Measurements from ENCODE around the gene PPP2R5E. TPM values are rescaled to one million over a fixed set of nuclear protein-coding genes. Genes with fewer than 3 reads are reported as not detected.
"Not testable (repeated sequence)": the region's sequence is repeated elsewhere in the genome, so short reads cannot be mapped to it uniquely, and the experiment has no call there.

The PPP2R5E gene
- total RNA-seq (2014; rRNA removed; shearing (Covaris generic)): 5.2 and 5.4 TPM in 2 replicates

- DNase-seq (ENCODE audit: low spot score): peak; percentile 95
Observed at GRCh38 chr14:63543000-63543825, at the start of gene PPP2R5E. Gene PPP2R5E, minus strand, starts transcription at chr14:63543377. Its CDS starts 3,692 bp downstream, at chr14:63539685.

- not testable (repeated sequence) for DNase-seq (ENCODE audit: low spot score)
Observed at GRCh38 chr14:63583046-63583445, 39.9 kb upstream of the PPP2R5E start.

- DNase-seq (ENCODE audit: low spot score): no peak
Observed at GRCh38 chr14:63581491-63581890, 38.3 kb upstream of the PPP2R5E start.

- DNase-seq (ENCODE audit: low spot score): no peak
Observed at GRCh38 chr14:63578300-63578699, 35.1 kb upstream of the PPP2R5E start.

- no peak for DNase-seq (ENCODE audit: low spot score)
Observed at GRCh38 chr14:63573581-63573980, 30.4 kb upstream of the PPP2R5E start.

GRCh38 chr14:63565448-63565847 is 22.3 kb upstream of the PPP2R5E start:
- no peak for DNase-seq (ENCODE audit: low spot score)

GRCh38 chr14:63564318-63564717 is 21.1 kb upstream of the PPP2R5E start:
- DNase-seq (ENCODE audit: low spot score): no peak

- no peak for DNase-seq (ENCODE audit: low spot score)
Observed at GRCh38 chr14:63563370-63564026, 20.3 kb upstream of the PPP2R5E start.

GRCh38 chr14:63562405-63562804 is 19.2 kb upstream of the PPP2R5E start:
- DNase-seq (ENCODE audit: low spot score): no peak

- DNase-seq (ENCODE audit: low spot score): no peak
Observed at GRCh38 chr14:63555572-63555971, 12.4 kb upstream of the PPP2R5E start.

- DNase-seq (ENCODE audit: low spot score): no peak
Observed at GRCh38 chr14:63551332-63551731, 8.2 kb upstream of the PPP2R5E start.

- no peak for DNase-seq (ENCODE audit: low spot score)
Observed at GRCh38 chr14:63547798-63548335, 4.7 kb upstream of the PPP2R5E start.

- no peak for DNase-seq (ENCODE audit: low spot score)
Observed at GRCh38 chr14:63545431-63545830, 2.3 kb upstream of the PPP2R5E start.

- peak; percentile 19 for DNase-seq (ENCODE audit: low spot score)
Observed at GRCh38 chr14:63544591-63545299, 1.6 kb upstream of the PPP2R5E start.

GRCh38 chr14:63543826-63544406 is 739 bp upstream of the PPP2R5E start:
- DNase-seq (ENCODE audit: low spot score): peak; percentile 17

- peak; percentile 39 for DNase-seq (ENCODE audit: low spot score)
Observed at GRCh38 chr14:63542231-63542999, 762 bp downstream of the PPP2R5E start.

- DNase-seq (ENCODE audit: low spot score): no peak
Observed at GRCh38 chr14:63535918-63536317, 7.3 kb downstream of the PPP2R5E start.

- DNase-seq (ENCODE audit: low spot score): no peak
Observed at GRCh38 chr14:63533474-63533873, 9.7 kb downstream of the PPP2R5E start.

GRCh38 chr14:63524537-63525155 is 18.5 kb downstream of the PPP2R5E start:
- peak; percentile 47 for DNase-seq (ENCODE audit: low spot score)

- no peak for DNase-seq (ENCODE audit: low spot score)
Observed at GRCh38 chr14:63523735-63524426, 19.3 kb downstream of the PPP2R5E start.
